GM12878 (cell line): Measurements from ENCODE around the gene SHB. TPM values are rescaled to one million over a fixed set of nuclear protein-coding genes. Genes with fewer than 3 reads are reported as not detected.

Experiments
- ATAC-seq: fragments of 200-7000 bp; cut with Tn5 transposase; 3 replicates; pipeline ENCODE4 v1.9.1; 2020; ENCODE audit warnings: mild to moderate bottlenecking, moderate library complexity
- BruUV-seq: library from RNA; stranded (reverse); fragments of 400-500 nt; replicated peaks from 2 replicates; lab custom pipeline; 2021; lab: Mats Ljungman, UMichigan
- CTCF ChIA-PET: fragments of 300-600 bp; sonication (Branson Sonifier 250); formaldehyde crosslinking; extraction: SDS; loops from one replicate; lab custom pipeline; 2021; ENCODE audit warnings: inconsistent platforms; lab: Yijun Ruan, JAX
- POLR2A ChIA-PET: fragments of 350-600 bp; formaldehyde crosslinking; extraction: SDS; loops from one replicate; lab custom pipeline; 2021; ENCODE audit warnings: inconsistent platforms; lab: Charles Lee
- RAD21 ChIA-PET: fragments of 300-600 bp; sonication (Branson Sonifier 250); formaldehyde crosslinking; loops from one replicate; lab custom pipeline; 2023; ENCODE audit warnings: antibody characterized with exemption; ENCODE audit not compliant: unreplicated experiment; lab: Charles Lee
- SMC1A ChIA-PET: fragments of 300-600 bp; sonication (Branson Sonifier 250); formaldehyde crosslinking; loops from one replicate; lab custom pipeline; 2023; ENCODE audit not compliant: unreplicated experiment, uncharacterized antibody; lab: Charles Lee
- DNase-seq: peaks from one replicate; pipeline ENCODE4 v3.0.0-alpha.2; 2011; ENCODE audit warnings: low read depth, low spot score
- FAIRE-seq: peaks from 3 replicates; lab custom pipeline; 2011; peaks lifted over from hg19 to GRCh38; lab: Jason Lieb, UNC
- H2AFZ ChIP-seq: 2 replicates; pipeline ENCODE4 v1.6.0; 2011; ENCODE audit warnings: low read depth, low read length, control low read depth; ENCODE audit not compliant: control insufficient read depth
- H3K27ac ChIP-seq: 2 replicates; pipeline ENCODE4 v1.5.1; 2011; ENCODE audit warnings: control low read depth; ENCODE audit not compliant: control insufficient read depth, insufficient read depth
- H3K27me3 ChIP-seq, 2 experiments: replicated peaks in 1 of 2; 2 replicates each; pipeline versions ENCODE4 v1.6.0 to v1.6.1; 2011; ENCODE audit warnings: low read length in 1 of 2; ENCODE audit not compliant: control insufficient read depth in 2 of 2, insufficient read depth in 2 of 2
- H3K36me3 ChIP-seq, 2 experiments: 2 replicates each; pipeline ENCODE4 v1.5.1; 2011; ENCODE audit warnings: low read length in 1 of 2; ENCODE audit not compliant: control insufficient read depth in 2 of 2, insufficient read depth in 2 of 2
- H3K4me1 ChIP-seq: 2 replicates; pipeline ENCODE4 v1.6.1; 2011; ENCODE audit warnings: mild to moderate bottlenecking, low read length, moderate library complexity, mixed read lengths; ENCODE audit not compliant: control insufficient read depth, insufficient read depth
- H3K4me2 ChIP-seq: 2 replicates; pipeline ENCODE4 v1.6.0; 2011; ENCODE audit warnings: control low read depth; ENCODE audit not compliant: control insufficient read depth, insufficient read depth
- H3K4me3 ChIP-seq: fragments of 200-600 bp; sonication (generic); 2 replicates; pipeline ENCODE4 v1.5.1; 2016
- H3K79me2 ChIP-seq: 2 replicates; pipeline ENCODE4 v1.6.0; 2011; ENCODE audit warnings: low read length; ENCODE audit not compliant: control insufficient read depth, insufficient read depth
- H3K9ac ChIP-seq: 2 replicates; pipeline ENCODE4 v1.8.0; 2011; ENCODE audit warnings: low read length, control low read depth, mixed read lengths; ENCODE audit not compliant: control insufficient read depth, insufficient read depth
- H3K9me3 ChIP-seq: replicated peaks from 3 replicates; pipeline ENCODE4 v1.5.1; 2011; ENCODE audit warnings: mild to moderate bottlenecking, low read length; ENCODE audit not compliant: control insufficient read depth, insufficient read depth
- H4K20me1 ChIP-seq: 2 replicates; pipeline ENCODE4 v1.6.0; 2011; ENCODE audit not compliant: control insufficient read depth, insufficient read depth
- CBFB ChIP-seq: IDR thresholded peaks from 2 replicates; pipeline ENCODE4 v1.6.1; 2016; ENCODE audit warnings: antibody characterized with exemption, low read depth
- CBX3 ChIP-seq: fragments of 200-600 bp; sonication (generic); IDR thresholded peaks from 2 replicates; pipeline ENCODE4 v1.6.1; 2016; ENCODE audit warnings: low read depth, borderline replicate concordance
- CTCF ChIP-seq, 3 experiments: IDR thresholded peaks in 2 of 3; conservative IDR thresholded peaks in 1 of 3; 2 replicates each; pipeline ENCODE4 v1.5.1; 2011; ENCODE audit warnings: low read depth in 3 of 3, low read length in 3 of 3, mild to moderate bottlenecking in 3 of 3, control low read depth in 2 of 3, moderate library complexity in 2 of 3, inconsistent platforms in 1 of 3, mixed read lengths in 1 of 3; ENCODE audit not compliant: control insufficient read depth in 2 of 3, insufficient read depth in 1 of 3; ENCODE audit errors: extremely low read depth in 1 of 3
- GABPA ChIP-seq: IDR thresholded peaks from 2 replicates; pipeline ENCODE4 v1.6.1; 2014; ENCODE audit warnings: antibody characterized with exemption, low read depth, mild to moderate bottlenecking, inconsistent platforms
- IKZF1 ChIP-seq: fragments of 450-650 bp; conservative IDR thresholded peaks from 2 replicates; pipeline ENCODE4 v1.6.1; 2017; ENCODE audit warnings: antibody characterized with exemption, mild to moderate bottlenecking
- NR2F1 ChIP-seq: fragments of 450-650 bp; conservative IDR thresholded peaks from 2 replicates; pipeline ENCODE4 v1.6.1; 2017; ENCODE audit warnings: mild to moderate bottlenecking
- POLR2A ChIP-seq: IDR thresholded peaks from 2 replicates; pipeline ENCODE4 v1.6.1; 2011; ENCODE audit warnings: low read depth, mild to moderate bottlenecking, low read length
- RBBP5 ChIP-seq: fragments of 200-600 bp; sonication (generic); conservative IDR thresholded peaks from 2 replicates; pipeline ENCODE4 v1.6.1; 2016
- RELB ChIP-seq: fragments of 450-650 bp; IDR thresholded peaks from 2 replicates; pipeline ENCODE4 v1.6.1; 2017; ENCODE audit warnings: low read depth, mild to moderate bottlenecking, moderate library complexity
- SKIL ChIP-seq: fragments of 450-650 bp; IDR thresholded peaks from 2 replicates; pipeline ENCODE4 v1.6.1; 2017; ENCODE audit warnings: mild to moderate bottlenecking, low read depth, inconsistent platforms; ENCODE audit not compliant: poor library complexity, severe bottlenecking
- SMAD1 ChIP-seq: fragments of 450-650 bp; IDR thresholded peaks from 2 replicates; pipeline ENCODE4 v1.6.1; 2018; ENCODE audit warnings: mild to moderate bottlenecking, low read depth; ENCODE audit not compliant: partially characterized antibody
- SP1 ChIP-seq: IDR thresholded peaks from one replicate; pipeline ENCODE4 v1.6.1; 2011; ENCODE audit warnings: low read depth, low read length
- TBL1XR1 ChIP-seq: IDR thresholded peaks from 2 replicates; pipeline ENCODE4 v1.6.1; 2012; ENCODE audit warnings: low read depth, low read length, improper control_type of control experiment
- ZBTB33 ChIP-seq: fragments of 450-650 bp; IDR thresholded peaks from 2 replicates; pipeline ENCODE4 v1.6.1; 2017; ENCODE audit warnings: mild to moderate bottlenecking
- ZNF384 ChIP-seq: IDR thresholded peaks from 2 replicates; pipeline ENCODE4 v1.6.1; 2012; ENCODE audit warnings: low read depth, mild to moderate bottlenecking, low read length, improper control_type of control experiment, borderline replicate concordance
- ZZZ3 ChIP-seq: IDR thresholded peaks from 2 replicates; pipeline ENCODE4 v1.6.1; 2011; ENCODE audit warnings: low read depth; ENCODE audit not compliant: control insufficient read depth, insufficient read length
- WGBS: methylation state at CpG from one replicate; pipeline ENCODE4 v1.1.6; 2016; ENCODE audit warnings: low lambda C conversion rate; ENCODE audit not compliant: insufficient replicate concordance, insufficient coverage; ENCODE audit errors: missing lambda C conversion rate; 5-methylcytosine and 5-hydroxymethylcytosine counted together
- in situ Hi-C: fragments of 300-500 bp; cut with MboI; formaldehyde crosslinking; loops from 9 replicates; pipeline ENCODE4 v1.14.3; 2018; ENCODE audit warnings: mixed read lengths
- intact Hi-C: fragments of 100-400 bp; cut with micrococcal nuclease; formaldehyde crosslinking; loops from one replicate; pipeline ENCODE4 v1.14.2; 2022; ENCODE audit not compliant: unreplicated experiment
- polyA plus RNA-seq, 11 experiments: library from polyadenylated mRNA; depleted of rRNA in 4 of 11; unstranded in 6 of 11; stranded (reverse) in 5 of 11; fragments of >200 nt; fragmentation: Nextera tagmentation in 4 of 11; fragmentation: Illumina TruSeq in 1 of 11; extraction: Ambion mirVana in 4 of 11; extraction: Trizol in 1 of 11; gene quantifications; 1 replicate in 1 of 11; 2 replicates in 10 of 11; pipeline versions ENCODE4 v1.2.1 to v1.2.3, GENCODE V29; 2011 to 2016; ENCODE audit warnings: inconsistent platforms in 2 of 11, missing spikeins in 2 of 11, low read depth in 1 of 11
- total RNA-seq, 4 experiments: library from RNA; depleted of rRNA in 3 of 4; stranded (reverse); fragments of >200 nt in 3 of 4; fragmentation: Illumina TruSeq in 1 of 4; extraction: Trizol in 1 of 4; gene quantifications; 2 replicates each; pipeline versions ENCODE4 v1.2.1 to v1.2.3, GENCODE V29; 2013 to 2021

Gene SHB
- total and polyA plus RNA-seq, 10 of the 15 experiments (the other 5 are each of a cell fraction or from before 2014, with no cell fraction given): 0.29 to 6.2 (median 1.3) TPM

GRCh38 chr9:37976714-37977477 lies 92.1 kb downstream of the SHB start (continued):
- TF ChIP-seq TBL1XR1: no peak
- no peak for TF ChIP-seq POLR2A
- no peak for TF ChIP-seq CTCF (IDR thresholded peaks at IDR 0.05 in 2 of 3, conservative IDR thresholded peaks at IDR 0.05 in 1 of 3; ENCODE audit: control insufficient read depth in 2 of 3, extremely low read depth in 1 of 3, insufficient read depth in 1 of 3, low read depth in 3 of 3, low read length in 3 of 3)
- no peak for TF ChIP-seq SMAD1
- no peak for TF ChIP-seq RELB

GRCh38 chr9:37975639-37976038 lies 93.4 kb downstream of the SHB start:
- H3K9ac ChIP-seq: no peak overlapping the region
- BruUV-seq: no TSS peak
- no peaks in the 10 kb centered on the region for H4K20me1 ChIP-seq
- H3K36me3 ChIP-seq: no peaks in the 10 kb centered on the region
- POLR2A ChIA-PET: no interaction called here
- no peak overlapping the region for H2AFZ ChIP-seq
- no peaks in the 10 kb centered on the region for H3K4me1 ChIP-seq
- no peak overlapping the region for H3K27ac ChIP-seq
- SMC1A ChIA-PET: interaction anchor here (1.0 kb wide), 1 partner anchor 76 kb away, joined by 3 read pairs; no protein-coding TSS in a partner anchor
- WGBS: 48% methylated on average over 4 of the region's 4 CpGs
- H3K4me2 ChIP-seq: no peak overlapping the region
- FAIRE-seq: no peak
- CTCF ChIA-PET: no interaction called here
- H3K79me2 ChIP-seq: no peaks in the 10 kb centered on the region
- no peak overlapping the region for H3K4me3 ChIP-seq
- H3K27me3 ChIP-seq: no peaks in the 10 kb centered on the region
- no peak for ATAC-seq
- in situ Hi-C loops: loop anchor here (25.0 kb wide), 1 partner anchor 1038 kb away; no protein-coding TSS in a partner anchor
- no peak for DNase-seq
- intact Hi-C loops: no loop called here
- RAD21 ChIA-PET: no interaction called here
- H3K9me3 ChIP-seq: no peaks in the 10 kb centered on the region
- TF ChIP-seq GABPA (no peak), SKIL (no peak), ZBTB33 (no peak), ZNF384 (no peak), CBFB (no peak), NR2F1 (no peak), CBX3 (no peak), IKZF1 (no peak), SP1 (no peak), RBBP5 (no peak), ZZZ3 (no peak)
